Measurements from ENCODE around the gene OR2K2. TPM values are rescaled to one million over a fixed set of nuclear protein-coding genes. Genes with fewer than 3 reads are reported as not detected.

OR2K2 gene
- total and polyA plus RNA-seq, 2 experiments from 2014 or later, result not detected

DNA sequence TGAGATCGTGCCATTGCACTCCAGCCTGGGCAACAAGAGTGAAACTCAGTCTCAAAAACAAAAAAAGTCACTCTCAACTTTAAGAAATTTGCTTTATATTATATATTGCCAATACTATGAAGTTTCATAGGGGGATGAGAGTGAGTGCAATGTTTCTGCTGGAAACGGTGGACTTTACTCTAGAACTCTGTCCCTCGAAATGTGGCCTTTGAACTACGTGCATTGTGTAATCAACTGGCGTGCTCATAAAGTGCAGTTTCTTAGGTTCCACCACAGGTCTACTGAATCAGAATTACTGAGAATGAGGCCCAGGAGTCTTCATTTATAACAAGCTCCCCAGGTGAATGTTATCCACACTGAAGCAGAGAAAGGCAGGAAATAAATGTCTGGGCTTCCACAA is 24.1 kb downstream of the OR2K2 start:
- H3K27me3 ChIP-seq (ENCODE audit: insufficient read depth), result no peaks in the 10 kb centered on the region
- no peaks in the 10 kb centered on the region for H3F3A ChIP-seq (replicated peaks; ENCODE audit: low read depth)
- no peak overlapping the region for H3K27ac Mint-ChIP-seq
- no peaks in the 10 kb centered on the region for H3K4me1 Mint-ChIP-seq
- H3K9me2 ChIP-seq (ENCODE audit: insufficient read depth), result no peaks in the 10 kb centered on the region
- H2AFZ ChIP-seq, result peak overlapping the region; percentile 74
- no peaks in the 10 kb centered on the region for H3K79me2 ChIP-seq (replicated peaks; ENCODE audit: insufficient read depth)
- no peak for DNase-seq (ENCODE audit: low spot score)
- TF ChIP-seq, protein P1, sequence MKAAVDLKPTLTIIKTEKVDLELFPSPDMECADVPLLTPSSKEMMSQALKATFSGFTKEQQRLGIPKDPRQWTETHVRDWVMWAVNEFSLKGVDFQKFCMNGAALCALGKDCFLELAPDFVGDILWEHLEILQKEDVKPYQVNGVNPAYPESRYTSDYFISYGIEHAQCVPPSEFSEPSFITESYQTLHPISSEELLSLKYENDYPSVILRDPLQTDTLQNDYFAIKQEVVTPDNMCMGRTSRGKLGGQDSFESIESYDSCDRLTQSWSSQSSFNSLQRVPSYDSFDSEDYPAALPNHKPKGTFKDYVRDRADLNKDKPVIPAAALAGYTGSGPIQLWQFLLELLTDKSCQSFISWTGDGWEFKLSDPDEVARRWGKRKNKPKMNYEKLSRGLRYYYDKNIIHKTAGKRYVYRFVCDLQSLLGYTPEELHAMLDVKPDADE (IDR thresholded peaks at IDR 0.05), result no peak
- TF ChIP-seq CREB1 (CRISPR knock-in tag; IDR thresholded peaks at IDR 0.05; ENCODE audit: low read depth) (no peak), POLR2AphosphoS5 (IDR thresholded peaks at IDR 0.05; ENCODE audit: low read depth) (no peak), NANOG (IDR thresholded peaks at IDR 0.05; ENCODE audit: borderline replicate concordance) (no peak), ZNF114 (CRISPR knock-in tag; IDR thresholded peaks at IDR 0.05) (no peak), JUNB (IDR thresholded peaks at IDR 0.05; ENCODE audit: unreplicated experiment) (no peak), ZNF331 (CRISPR knock-in tag; IDR thresholded peaks at IDR 0.05; ENCODE audit: low read depth) (no peak), EZH2phosphoT487 (IDR thresholded peaks at IDR 0.05; ENCODE audit: unreplicated experiment) (no peak), EZH2 (IDR thresholded peaks at IDR 0.05; ENCODE audit: low read depth, unreplicated experiment) (no peak), STAT1 (IDR thresholded peaks at IDR 0.05; ENCODE audit: unreplicated experiment) (no peak)
- TF ChIP-seq, protein P2, sequence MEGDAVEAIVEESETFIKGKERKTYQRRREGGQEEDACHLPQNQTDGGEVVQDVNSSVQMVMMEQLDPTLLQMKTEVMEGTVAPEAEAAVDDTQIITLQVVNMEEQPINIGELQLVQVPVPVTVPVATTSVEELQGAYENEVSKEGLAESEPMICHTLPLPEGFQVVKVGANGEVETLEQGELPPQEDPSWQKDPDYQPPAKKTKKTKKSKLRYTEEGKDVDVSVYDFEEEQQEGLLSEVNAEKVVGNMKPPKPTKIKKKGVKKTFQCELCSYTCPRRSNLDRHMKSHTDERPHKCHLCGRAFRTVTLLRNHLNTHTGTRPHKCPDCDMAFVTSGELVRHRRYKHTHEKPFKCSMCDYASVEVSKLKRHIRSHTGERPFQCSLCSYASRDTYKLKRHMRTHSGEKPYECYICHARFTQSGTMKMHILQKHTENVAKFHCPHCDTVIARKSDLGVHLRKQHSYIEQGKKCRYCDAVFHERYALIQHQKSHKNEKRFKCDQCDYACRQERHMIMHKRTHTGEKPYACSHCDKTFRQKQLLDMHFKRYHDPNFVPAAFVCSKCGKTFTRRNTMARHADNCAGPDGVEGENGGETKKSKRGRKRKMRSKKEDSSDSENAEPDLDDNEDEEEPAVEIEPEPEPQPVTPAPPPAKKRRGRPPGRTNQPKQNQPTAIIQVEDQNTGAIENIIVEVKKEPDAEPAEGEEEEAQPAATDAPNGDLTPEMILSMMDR (conservative IDR thresholded peaks at IDR 0.05; ENCODE audit: low read depth in 2 of 2), result no peak
- TF ChIP-seq, protein P3, sequence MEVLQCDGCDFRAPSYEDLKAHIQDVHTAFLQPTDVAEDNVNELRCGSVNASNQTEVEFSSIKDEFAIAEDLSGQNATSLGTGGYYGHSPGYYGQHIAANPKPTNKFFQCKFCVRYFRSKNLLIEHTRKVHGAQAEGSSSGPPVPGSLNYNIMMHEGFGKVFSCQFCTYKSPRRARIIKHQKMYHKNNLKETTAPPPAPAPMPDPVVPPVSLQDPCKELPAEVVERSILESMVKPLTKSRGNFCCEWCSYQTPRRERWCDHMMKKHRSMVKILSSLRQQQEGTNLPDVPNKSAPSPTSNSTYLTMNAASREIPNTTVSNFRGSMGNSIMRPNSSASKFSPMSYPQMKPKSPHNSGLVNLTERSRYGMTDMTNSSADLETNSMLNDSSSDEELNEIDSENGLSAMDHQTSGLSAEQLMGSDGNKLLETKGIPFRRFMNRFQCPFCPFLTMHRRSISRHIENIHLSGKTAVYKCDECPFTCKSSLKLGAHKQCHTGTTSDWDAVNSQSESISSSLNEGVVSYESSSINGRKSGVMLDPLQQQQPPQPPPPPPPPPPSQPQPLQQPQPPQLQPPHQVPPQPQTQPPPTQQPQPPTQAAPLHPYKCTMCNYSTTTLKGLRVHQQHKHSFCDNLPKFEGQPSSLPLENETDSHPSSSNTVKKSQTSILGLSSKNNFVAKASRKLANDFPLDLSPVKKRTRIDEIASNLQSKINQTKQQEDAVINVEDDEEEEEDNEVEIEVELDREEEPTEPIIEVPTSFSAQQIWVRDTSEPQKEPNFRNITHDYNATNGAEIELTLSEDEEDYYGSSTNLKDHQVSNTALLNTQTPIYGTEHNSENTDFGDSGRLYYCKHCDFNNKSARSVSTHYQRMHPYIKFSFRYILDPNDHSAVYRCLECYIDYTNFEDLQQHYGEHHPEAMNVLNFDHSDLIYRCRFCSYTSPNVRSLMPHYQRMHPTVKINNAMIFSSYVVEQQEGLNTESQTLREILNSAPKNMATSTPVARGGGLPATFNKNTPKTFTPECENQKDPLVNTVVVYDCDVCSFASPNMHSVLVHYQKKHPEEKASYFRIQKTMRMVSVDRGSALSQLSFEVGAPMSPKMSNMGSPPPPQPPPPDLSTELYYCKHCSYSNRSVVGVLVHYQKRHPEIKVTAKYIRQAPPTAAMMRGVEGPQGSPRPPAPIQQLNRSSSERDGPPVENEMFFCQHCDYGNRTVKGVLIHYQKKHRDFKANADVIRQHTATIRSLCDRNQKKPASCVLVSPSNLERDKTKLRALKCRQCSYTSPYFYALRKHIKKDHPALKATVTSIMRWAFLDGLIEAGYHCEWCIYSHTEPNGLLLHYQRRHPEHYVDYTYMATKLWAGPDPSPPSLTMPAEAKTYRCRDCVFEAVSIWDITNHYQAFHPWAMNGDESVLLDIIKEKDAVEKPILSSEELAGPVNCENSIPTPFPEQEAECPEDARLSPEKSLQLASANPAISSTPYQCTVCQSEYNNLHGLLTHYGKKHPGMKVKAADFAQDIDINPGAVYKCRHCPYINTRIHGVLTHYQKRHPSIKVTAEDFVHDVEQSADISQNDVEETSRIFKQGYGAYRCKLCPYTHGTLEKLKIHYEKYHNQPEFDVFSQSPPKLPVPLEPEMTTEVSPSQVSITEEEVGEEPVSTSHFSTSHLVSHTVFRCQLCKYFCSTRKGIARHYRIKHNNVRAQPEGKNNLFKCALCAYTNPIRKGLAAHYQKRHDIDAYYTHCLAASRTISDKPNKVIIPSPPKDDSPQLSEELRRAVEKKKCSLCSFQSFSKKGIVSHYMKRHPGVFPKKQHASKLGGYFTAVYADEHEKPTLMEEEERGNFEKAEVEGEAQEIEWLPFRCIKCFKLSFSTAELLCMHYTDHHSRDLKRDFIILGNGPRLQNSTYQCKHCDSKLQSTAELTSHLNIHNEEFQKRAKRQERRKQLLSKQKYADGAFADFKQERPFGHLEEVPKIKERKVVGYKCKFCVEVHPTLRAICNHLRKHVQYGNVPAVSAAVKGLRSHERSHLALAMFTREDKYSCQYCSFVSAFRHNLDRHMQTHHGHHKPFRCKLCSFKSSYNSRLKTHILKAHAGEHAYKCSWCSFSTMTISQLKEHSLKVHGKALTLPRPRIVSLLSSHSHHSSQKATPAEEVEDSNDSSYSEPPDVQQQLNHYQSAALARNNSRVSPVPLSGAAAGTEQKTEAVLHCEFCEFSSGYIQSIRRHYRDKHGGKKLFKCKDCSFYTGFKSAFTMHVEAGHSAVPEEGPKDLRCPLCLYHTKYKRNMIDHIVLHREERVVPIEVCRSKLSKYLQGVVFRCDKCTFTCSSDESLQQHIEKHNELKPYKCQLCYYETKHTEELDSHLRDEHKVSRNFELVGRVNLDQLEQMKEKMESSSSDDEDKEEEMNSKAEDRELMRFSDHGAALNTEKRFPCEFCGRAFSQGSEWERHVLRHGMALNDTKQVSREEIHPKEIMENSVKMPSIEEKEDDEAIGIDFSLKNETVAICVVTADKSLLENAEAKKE (CRISPR knock-in tag; IDR thresholded peaks at IDR 0.05), result no peak
- TF ChIP-seq, protein P4, sequence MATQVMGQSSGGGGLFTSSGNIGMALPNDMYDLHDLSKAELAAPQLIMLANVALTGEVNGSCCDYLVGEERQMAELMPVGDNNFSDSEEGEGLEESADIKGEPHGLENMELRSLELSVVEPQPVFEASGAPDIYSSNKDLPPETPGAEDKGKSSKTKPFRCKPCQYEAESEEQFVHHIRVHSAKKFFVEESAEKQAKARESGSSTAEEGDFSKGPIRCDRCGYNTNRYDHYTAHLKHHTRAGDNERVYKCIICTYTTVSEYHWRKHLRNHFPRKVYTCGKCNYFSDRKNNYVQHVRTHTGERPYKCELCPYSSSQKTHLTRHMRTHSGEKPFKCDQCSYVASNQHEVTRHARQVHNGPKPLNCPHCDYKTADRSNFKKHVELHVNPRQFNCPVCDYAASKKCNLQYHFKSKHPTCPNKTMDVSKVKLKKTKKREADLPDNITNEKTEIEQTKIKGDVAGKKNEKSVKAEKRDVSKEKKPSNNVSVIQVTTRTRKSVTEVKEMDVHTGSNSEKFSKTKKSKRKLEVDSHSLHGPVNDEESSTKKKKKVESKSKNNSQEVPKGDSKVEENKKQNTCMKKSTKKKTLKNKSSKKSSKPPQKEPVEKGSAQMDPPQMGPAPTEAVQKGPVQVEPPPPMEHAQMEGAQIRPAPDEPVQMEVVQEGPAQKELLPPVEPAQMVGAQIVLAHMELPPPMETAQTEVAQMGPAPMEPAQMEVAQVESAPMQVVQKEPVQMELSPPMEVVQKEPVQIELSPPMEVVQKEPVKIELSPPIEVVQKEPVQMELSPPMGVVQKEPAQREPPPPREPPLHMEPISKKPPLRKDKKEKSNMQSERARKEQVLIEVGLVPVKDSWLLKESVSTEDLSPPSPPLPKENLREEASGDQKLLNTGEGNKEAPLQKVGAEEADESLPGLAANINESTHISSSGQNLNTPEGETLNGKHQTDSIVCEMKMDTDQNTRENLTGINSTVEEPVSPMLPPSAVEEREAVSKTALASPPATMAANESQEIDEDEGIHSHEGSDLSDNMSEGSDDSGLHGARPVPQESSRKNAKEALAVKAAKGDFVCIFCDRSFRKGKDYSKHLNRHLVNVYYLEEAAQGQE (IDR thresholded peaks at IDR 0.05; ENCODE audit: unreplicated experiment), result no peak
- H3K27ac ChIP-seq (ENCODE audit: low read depth), result no peak overlapping the region
- no peaks in the 10 kb centered on the region for H3K36me3 Mint-ChIP-seq (ENCODE audit: low read depth)
- no peak overlapping the region for H3K4me2 ChIP-seq
- peaks cover 2% of the 10 kb centered on the region for H3K27me3 Mint-ChIP-seq (ENCODE audit: insufficient read depth, low read depth, poor library complexity)
- no peaks in the 10 kb centered on the region for H3K36me3 ChIP-seq (ENCODE audit: insufficient read depth)
- no peaks in the 10 kb centered on the region for H4K20me1 ChIP-seq (replicated peaks; ENCODE audit: insufficient read depth)
- H3K4me3 Mint-ChIP-seq, result no peak overlapping the region
- no peak overlapping the region for H3K4me3 ChIP-seq
- no peaks in the 10 kb centered on the region for H3K9me3 Mint-ChIP-seq
- no peaks in the 10 kb centered on the region for H3K4me1 ChIP-seq (ENCODE audit: insufficient read depth)
- no peak for ATAC-seq

Measured in GM23338 (cell line).